HFFc6 (cell line): ENCODE data around the gene COL4A6. TPM values are rescaled to one million over a fixed set of nuclear protein-coding genes. Genes with fewer than 3 reads are reported as not detected.
"Not testable (repeated sequence)": the region's sequence is repeated elsewhere in the genome, so short reads cannot be mapped to it uniquely, and the experiment has no call there.

Source experiments
- DNase-seq: peaks from one replicate; pipeline ENCODE4 v3.0.0-alpha.2; 2018
- H3K27ac Mint-ChIP-seq: 2 replicates; pipeline ENCODE4 v1.8.0; 2020; ENCODE audit warnings: mild to moderate bottlenecking, mixed read lengths
- H3K27me3 Mint-ChIP-seq: 2 replicates; pipeline ENCODE4 v1.8.0; 2021; ENCODE audit warnings: mild to moderate bottlenecking, moderate library complexity, mixed read lengths; ENCODE audit not compliant: insufficient read depth
- H3K36me3 Mint-ChIP-seq: 2 replicates; pipeline ENCODE4 v1.8.0; 2021; ENCODE audit warnings: low read depth, mixed read lengths
- H3K4me1 Mint-ChIP-seq: 2 replicates; pipeline ENCODE4 v1.8.0; 2020; ENCODE audit warnings: low read depth, mixed read lengths
- H3K4me3 Mint-ChIP-seq: 2 replicates; pipeline ENCODE4 v1.8.0; 2020; ENCODE audit warnings: mild to moderate bottlenecking, moderate library complexity, mixed read lengths
- H3K9me3 Mint-ChIP-seq: 2 replicates; pipeline ENCODE4 v1.8.0; 2020; ENCODE audit warnings: mild to moderate bottlenecking, mixed read lengths
- total RNA-seq, 6 experiments: library from RNA; stranded (reverse); fragmentation: NEBNext Ultra II Directional; extraction: Animal tissue kit (Norgen Biotek cat#: 25700); gene quantifications; 2 replicates in 1 of 6; 3 replicates in 5 of 6; pipeline ENCODE4 v1.2.3, GENCODE V29; 2021
- TF ChIP-seq, protein P1 (sequence below): fragments of 200-600 bp; sonication (generic); IDR thresholded peaks from 2 replicates; pipeline ENCODE4 v1.5.0; 2021; ENCODE audit warnings: antibody characterized with exemption, mild to moderate bottlenecking

The COL4A6 gene
- total RNA-seq, 6 experiments from 2014 or later: 0.03 to 0.16 (median 0.11) TPM

GRCh38 chrX:108384783-108385182 is 53.4 kb downstream of the COL4A6 start:
- TF ChIP-seq, protein P1, sequence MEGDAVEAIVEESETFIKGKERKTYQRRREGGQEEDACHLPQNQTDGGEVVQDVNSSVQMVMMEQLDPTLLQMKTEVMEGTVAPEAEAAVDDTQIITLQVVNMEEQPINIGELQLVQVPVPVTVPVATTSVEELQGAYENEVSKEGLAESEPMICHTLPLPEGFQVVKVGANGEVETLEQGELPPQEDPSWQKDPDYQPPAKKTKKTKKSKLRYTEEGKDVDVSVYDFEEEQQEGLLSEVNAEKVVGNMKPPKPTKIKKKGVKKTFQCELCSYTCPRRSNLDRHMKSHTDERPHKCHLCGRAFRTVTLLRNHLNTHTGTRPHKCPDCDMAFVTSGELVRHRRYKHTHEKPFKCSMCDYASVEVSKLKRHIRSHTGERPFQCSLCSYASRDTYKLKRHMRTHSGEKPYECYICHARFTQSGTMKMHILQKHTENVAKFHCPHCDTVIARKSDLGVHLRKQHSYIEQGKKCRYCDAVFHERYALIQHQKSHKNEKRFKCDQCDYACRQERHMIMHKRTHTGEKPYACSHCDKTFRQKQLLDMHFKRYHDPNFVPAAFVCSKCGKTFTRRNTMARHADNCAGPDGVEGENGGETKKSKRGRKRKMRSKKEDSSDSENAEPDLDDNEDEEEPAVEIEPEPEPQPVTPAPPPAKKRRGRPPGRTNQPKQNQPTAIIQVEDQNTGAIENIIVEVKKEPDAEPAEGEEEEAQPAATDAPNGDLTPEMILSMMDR: no peak

GRCh38 chrX:108380222-108380621 is 58.0 kb downstream of the COL4A6 start:
- H3K9me3 Mint-ChIP-seq: no peaks in the 10 kb centered on the region
- H3K4me3 Mint-ChIP-seq: no peak overlapping the region
- H3K36me3 Mint-ChIP-seq: no peaks in the 10 kb centered on the region
- H3K27me3 Mint-ChIP-seq: no peaks in the 10 kb centered on the region; the same call in 1 of the 2 replicates
- no peaks in the 10 kb centered on the region for H3K4me1 Mint-ChIP-seq
- DNase-seq: no peak
- TF ChIP-seq, protein P1: no peak
- H3K27ac Mint-ChIP-seq: no peak overlapping the region

More at GRCh38 chrX:108384783-108385182, 53.4 kb downstream of the COL4A6 start:
- H3K27me3 Mint-ChIP-seq: peaks cover 2% of the 10 kb centered on the region
- H3K4me1 Mint-ChIP-seq: no peaks in the 10 kb centered on the region
- H3K36me3 Mint-ChIP-seq: no peaks in the 10 kb centered on the region
- H3K27ac Mint-ChIP-seq: no peak overlapping the region
- no peaks in the 10 kb centered on the region; the same call in 1 of the 2 replicates for H3K9me3 Mint-ChIP-seq
- H3K4me3 Mint-ChIP-seq: no peak overlapping the region
- no peak for DNase-seq

- not testable (repeated sequence) for H3K27ac Mint-ChIP-seq, H3K9me3 Mint-ChIP-seq, H3K4me1 Mint-ChIP-seq, H3K36me3 Mint-ChIP-seq, DNase-seq, H3K4me3 Mint-ChIP-seq, H3K27me3 Mint-ChIP-seq
Observed at GRCh38 chrX:108376821-108377220, 61.4 kb downstream of the COL4A6 start.

DNA sequence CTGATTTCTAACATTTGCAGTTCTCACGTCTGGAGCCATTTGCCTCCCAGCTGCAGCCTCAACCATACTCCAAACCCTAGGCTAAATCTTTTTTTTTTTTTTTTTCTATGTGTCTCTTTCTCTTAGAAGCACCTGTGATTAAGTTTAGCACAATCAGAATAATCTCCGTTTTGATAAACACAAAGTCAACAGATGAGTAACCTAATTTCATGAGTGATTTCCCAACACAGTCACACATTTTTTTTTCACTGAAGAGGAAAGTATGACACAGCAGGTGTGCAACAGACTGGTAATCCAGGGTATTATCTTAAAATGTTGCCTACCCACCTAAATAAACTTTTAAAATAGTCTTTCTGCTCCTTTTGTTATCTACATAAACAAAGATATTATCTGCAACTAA is 62.6 kb downstream of the COL4A6 start:
- DNase-seq, H3K4me3 Mint-ChIP-seq, H3K9me3 Mint-ChIP-seq, H3K36me3 Mint-ChIP-seq, H3K27ac Mint-ChIP-seq, H3K27me3 Mint-ChIP-seq, H3K4me1 Mint-ChIP-seq: not testable (repeated sequence)

DNA sequence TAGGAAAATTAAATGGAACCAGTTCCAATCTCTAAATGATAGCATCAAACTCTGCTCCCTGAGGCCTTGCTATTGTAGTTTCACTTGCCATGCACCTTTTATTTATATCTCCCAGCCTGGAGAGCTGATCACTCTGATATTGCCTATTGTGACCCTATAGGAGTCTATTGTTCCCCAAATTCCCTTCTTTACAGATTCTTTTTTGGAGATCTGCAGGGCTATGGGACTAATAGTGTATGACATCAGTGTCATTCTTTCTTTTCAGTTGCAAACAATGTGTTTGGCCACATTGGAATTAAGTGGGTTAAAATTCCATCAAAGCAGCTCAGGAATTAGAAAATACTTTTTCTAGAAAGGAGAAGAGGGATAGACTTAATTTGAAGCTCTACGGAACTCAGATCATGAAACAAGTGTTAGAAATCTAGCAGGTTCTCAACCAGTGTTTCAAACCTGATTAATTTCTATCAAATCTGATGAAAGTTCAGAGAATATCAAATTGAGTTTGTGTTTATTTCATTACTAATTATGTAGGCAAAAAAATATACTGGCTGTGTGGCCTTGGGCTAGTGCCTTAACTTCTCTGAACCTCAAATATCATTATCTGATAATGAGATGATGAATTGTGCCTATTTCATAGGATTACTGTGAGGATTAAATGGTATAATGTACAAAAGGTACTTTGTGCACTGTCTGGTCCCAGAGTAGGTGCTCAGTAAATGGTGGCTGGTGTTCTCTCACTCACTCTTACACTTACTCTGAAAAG is 71.4 kb downstream of the COL4A6 start:
- H3K4me3 Mint-ChIP-seq: no peak overlapping the region
- no peaks in the 10 kb centered on the region for H3K9me3 Mint-ChIP-seq
- H3K4me1 Mint-ChIP-seq: no peaks in the 10 kb centered on the region
- H3K36me3 Mint-ChIP-seq: no peaks in the 10 kb centered on the region
- no peak for DNase-seq
- TF ChIP-seq, protein P1: no peak
- H3K27me3 Mint-ChIP-seq: no peaks in the 10 kb centered on the region
- H3K27ac Mint-ChIP-seq: no peak overlapping the region

- no peak for DNase-seq
- no peaks in the 10 kb centered on the region for H3K36me3 Mint-ChIP-seq
- H3K4me1 Mint-ChIP-seq: peaks cover 6% of the 10 kb centered on the region; the same call in 1 of the 2 replicates
- H3K4me3 Mint-ChIP-seq: no peak overlapping the region
- no peak overlapping the region for H3K27ac Mint-ChIP-seq
- no peaks in the 10 kb centered on the region for H3K27me3 Mint-ChIP-seq
- H3K9me3 Mint-ChIP-seq: no peaks in the 10 kb centered on the region
- TF ChIP-seq, protein P1: no peak
Observed at GRCh38 chrX:108362026-108362425, 76.2 kb downstream of the COL4A6 start.
